Neural progenitor cell (in vitro differentiated cells): Measurements from ENCODE around the gene AKT1. TPM values are rescaled to one million over a fixed set of nuclear protein-coding genes. Genes with fewer than 3 reads are reported as not detected.
A peak's percentile ranks its signal among the peaks of the same experiment; 100 is the strongest.

ENCODE experiments used
- DNase-seq: peaks from one replicate; pipeline ENCODE4 v3.0.0-alpha.2; 2016; ENCODE audit warnings: low spot score
- H2AFZ ChIP-seq: fragments of 200-600 bp; sonication (generic); replicated peaks from 2 replicates; pipeline ENCODE4 v1.6.1; 2016; ENCODE audit warnings: antibody characterized with exemption
- H3F3A ChIP-seq: fragments of 200-600 bp; sonication (generic); 2 replicates; pipeline ENCODE4 v1.6.1; 2016; ENCODE audit warnings: antibody characterized with exemption, low read depth
- H3K27ac ChIP-seq: fragments of 200-600 bp; sonication (generic); 2 replicates; pipeline ENCODE4 v1.5.1; 2016; ENCODE audit warnings: mild to moderate bottlenecking
- H3K27me3 ChIP-seq: fragments of 200-600 bp; sonication (generic); 2 replicates; pipeline ENCODE4 v1.6.1; 2016; ENCODE audit warnings: mild to moderate bottlenecking, moderate library complexity
- H3K36me3 ChIP-seq: fragments of 200-600 bp; sonication (generic); 2 replicates; pipeline ENCODE4 v1.5.1; 2016
- H3K4me1 ChIP-seq: fragments of 200-600 bp; sonication (generic); 2 replicates; pipeline ENCODE4 v1.6.1; 2016; ENCODE audit warnings: mixed run types
- H3K4me2 ChIP-seq: fragments of 200-600 bp; sonication (generic); 2 replicates; pipeline ENCODE4 v1.6.1; 2016
- H3K4me3 ChIP-seq: fragments of 200-600 bp; sonication (generic); 2 replicates; pipeline ENCODE4 v1.5.1; 2016
- H3K79me2 ChIP-seq: fragments of 200-600 bp; sonication (generic); 2 replicates; pipeline ENCODE4 v1.6.1; 2016; ENCODE audit warnings: low read depth
- H3K9ac ChIP-seq: fragments of 200-600 bp; sonication (generic); 2 replicates; pipeline ENCODE4 v1.6.1; 2016
- H3K9me3 ChIP-seq: fragments of 200-600 bp; sonication (generic); 2 replicates; pipeline ENCODE4 v1.5.1; 2016; ENCODE audit warnings: low read depth
- H4K20me1 ChIP-seq: fragments of 200-600 bp; sonication (generic); 2 replicates; pipeline ENCODE4 v1.6.1; 2016; ENCODE audit warnings: low read depth
- H3K27ac Mint-ChIP-seq: 3 replicates; pipeline ENCODE4 v1.8.0; 2021; ENCODE audit warnings: mixed read lengths
- H3K27me3 Mint-ChIP-seq: 2 replicates; pipeline ENCODE4 v1.8.0; 2022; ENCODE audit warnings: low read depth, mild to moderate bottlenecking, inconsistent platforms, moderate library complexity, mixed read lengths; ENCODE audit not compliant: insufficient read depth
- H3K36me3 Mint-ChIP-seq: 3 replicates; pipeline ENCODE4 v1.8.0; 2021; ENCODE audit warnings: mixed read lengths
- H3K4me1 Mint-ChIP-seq: 3 replicates; pipeline ENCODE4 v1.8.0; 2021; ENCODE audit warnings: mixed read lengths
- H3K4me3 Mint-ChIP-seq: 3 replicates; pipeline ENCODE4 v1.8.0; 2021; ENCODE audit warnings: mild to moderate bottlenecking, moderate library complexity, mixed read lengths
- H3K9me3 Mint-ChIP-seq: 3 replicates; pipeline ENCODE4 v1.8.0; 2020; ENCODE audit warnings: mixed read lengths
- EZH2 ChIP-seq: fragments of 200-600 bp; sonication (generic); IDR thresholded peaks from 2 replicates; pipeline ENCODE4 v1.6.1; 2017; ENCODE audit warnings: antibody characterized with exemption, mild to moderate bottlenecking, moderate library complexity
- EZH2phosphoT487 ChIP-seq: fragments of 200-600 bp; sonication (generic); IDR thresholded peaks from 2 replicates; pipeline ENCODE4 v1.6.1; 2017; ENCODE audit warnings: antibody characterized with exemption
- total RNA-seq: library from RNA; depleted of rRNA; stranded (reverse); fragments of >200 nt; gene quantifications from 2 replicates; pipeline ENCODE4 v1.2.3, GENCODE V29; 2015; ENCODE audit warnings: low replicate concordance
- TF ChIP-seq, protein P1 (sequence below): fragments of 200-600 bp; sonication (generic); IDR thresholded peaks from 2 replicates; pipeline ENCODE4 v1.5.1; 2017; ENCODE audit warnings: antibody characterized with exemption, mild to moderate bottlenecking

Gene AKT1
- total RNA-seq, 1 donor from 2014 or later, result 67.2 TPM

DNA sequence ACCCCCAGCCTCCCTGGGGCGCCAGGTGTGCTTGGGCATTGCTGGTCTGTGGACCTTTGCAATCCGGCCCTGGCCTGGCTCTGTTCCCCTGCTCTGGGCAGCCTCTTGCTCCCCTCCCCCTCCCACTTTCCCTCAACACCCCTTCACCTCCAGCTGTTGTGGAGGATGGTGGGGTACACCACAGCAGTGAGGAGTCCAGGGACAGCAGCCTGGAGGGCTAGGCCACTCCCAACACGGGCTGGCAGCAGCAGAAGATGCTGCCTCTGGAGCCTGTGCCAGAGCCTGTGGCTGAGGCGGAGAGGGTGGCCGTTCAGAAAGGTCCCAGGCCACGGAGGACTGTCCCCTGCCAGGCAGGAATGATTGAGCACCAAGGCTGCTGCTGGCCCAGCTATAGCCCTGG is 12.9 kb upstream of the AKT1 start:
- no peak overlapping the region for H3K4me3 ChIP-seq
- TF ChIP-seq EZH2phosphoT487 (no peak), EZH2 (no peak)
- TF ChIP-seq, protein P1, sequence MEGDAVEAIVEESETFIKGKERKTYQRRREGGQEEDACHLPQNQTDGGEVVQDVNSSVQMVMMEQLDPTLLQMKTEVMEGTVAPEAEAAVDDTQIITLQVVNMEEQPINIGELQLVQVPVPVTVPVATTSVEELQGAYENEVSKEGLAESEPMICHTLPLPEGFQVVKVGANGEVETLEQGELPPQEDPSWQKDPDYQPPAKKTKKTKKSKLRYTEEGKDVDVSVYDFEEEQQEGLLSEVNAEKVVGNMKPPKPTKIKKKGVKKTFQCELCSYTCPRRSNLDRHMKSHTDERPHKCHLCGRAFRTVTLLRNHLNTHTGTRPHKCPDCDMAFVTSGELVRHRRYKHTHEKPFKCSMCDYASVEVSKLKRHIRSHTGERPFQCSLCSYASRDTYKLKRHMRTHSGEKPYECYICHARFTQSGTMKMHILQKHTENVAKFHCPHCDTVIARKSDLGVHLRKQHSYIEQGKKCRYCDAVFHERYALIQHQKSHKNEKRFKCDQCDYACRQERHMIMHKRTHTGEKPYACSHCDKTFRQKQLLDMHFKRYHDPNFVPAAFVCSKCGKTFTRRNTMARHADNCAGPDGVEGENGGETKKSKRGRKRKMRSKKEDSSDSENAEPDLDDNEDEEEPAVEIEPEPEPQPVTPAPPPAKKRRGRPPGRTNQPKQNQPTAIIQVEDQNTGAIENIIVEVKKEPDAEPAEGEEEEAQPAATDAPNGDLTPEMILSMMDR, result no peak
- no peak for DNase-seq
- no peaks in the 10 kb centered on the region for H4K20me1 ChIP-seq
- no peak overlapping the region for H3K4me2 ChIP-seq
- Mint-ChIP-seq H3K4me3 (no peak overlapping the region), H3K27me3 (peaks cover 9% of the 10 kb centered on the region), H3K27ac (no peak overlapping the region), H3K9me3 (no peaks in the 10 kb centered on the region), H3K36me3 (no peaks in the 10 kb centered on the region), H3K4me1 (no peaks in the 10 kb centered on the region)
- no peaks in the 10 kb centered on the region for H3K9me3 ChIP-seq
- no peak overlapping the region for H3K27ac ChIP-seq
- H3K27me3 ChIP-seq, result peaks cover 4% of the 10 kb centered on the region
- H2AFZ ChIP-seq, result no peak overlapping the region
- peaks cover 1% of the 10 kb centered on the region for H3F3A ChIP-seq
- H3K79me2 ChIP-seq, result no peaks in the 10 kb centered on the region
- no peak overlapping the region for H3K9ac ChIP-seq
- no peaks in the 10 kb centered on the region for H3K4me1 ChIP-seq
- no peaks in the 10 kb centered on the region for H3K36me3 ChIP-seq

DNA sequence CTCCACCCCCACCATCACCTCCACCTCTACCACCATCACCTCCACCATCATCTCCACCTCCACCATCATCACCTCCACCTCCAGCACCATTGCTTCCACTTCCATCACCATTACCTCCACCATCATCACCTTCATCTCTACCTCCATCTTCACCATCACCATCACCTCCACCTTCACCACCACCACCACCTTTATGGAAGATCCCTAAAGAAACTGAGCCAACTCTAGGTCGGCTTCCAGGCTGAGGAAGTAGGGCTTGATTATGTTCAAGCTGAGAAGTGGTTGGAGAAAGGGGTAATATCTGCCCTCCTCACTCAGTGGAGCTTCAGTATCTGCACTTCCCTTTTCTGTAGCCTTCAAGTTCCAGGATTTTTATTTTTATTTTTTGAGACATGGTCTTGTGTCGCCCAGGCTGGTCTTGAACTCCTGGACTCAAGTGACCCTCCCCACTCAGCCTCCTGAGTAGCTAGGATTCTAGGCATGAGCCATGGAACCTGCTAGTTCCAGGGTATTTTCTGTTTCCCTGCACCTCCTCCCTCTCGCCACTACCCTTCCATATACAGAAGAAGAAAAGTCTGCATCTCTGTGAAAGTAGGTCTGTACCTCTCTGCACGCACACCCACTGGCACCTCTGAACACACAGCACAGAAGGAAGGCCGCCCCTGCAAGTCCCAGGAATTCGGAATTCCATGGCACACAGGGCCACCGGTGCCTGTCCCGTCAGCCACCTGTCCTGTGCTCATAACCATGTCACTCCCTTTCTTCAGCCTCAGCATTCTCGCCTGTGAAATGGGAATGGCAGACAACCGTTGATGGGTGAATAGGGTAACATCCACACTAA is 11.3 kb upstream of the AKT1 start:
- no peaks in the 10 kb centered on the region for H3K9me3 ChIP-seq
- Mint-ChIP-seq H3K4me1 (no peaks in the 10 kb centered on the region), H3K27me3 (peaks cover 17% of the 10 kb centered on the region), H3K4me3 (peak overlapping the region; percentile 0), H3K36me3 (no peaks in the 10 kb centered on the region), H3K9me3 (no peaks in the 10 kb centered on the region), H3K27ac (no peak overlapping the region)
- no peak overlapping the region for H2AFZ ChIP-seq
- TF ChIP-seq EZH2phosphoT487 (no peak), EZH2 (no peak)
- TF ChIP-seq, protein P1, result no peak
- peaks cover 20% of the 10 kb centered on the region for H3K27me3 ChIP-seq
- no peak for DNase-seq
- H4K20me1 ChIP-seq, result peaks cover 2% of the 10 kb centered on the region
- H3K27ac ChIP-seq, result no peak overlapping the region
- H3K4me2 ChIP-seq, result no peak overlapping the region
- no peak overlapping the region for H3K9ac ChIP-seq
- H3K4me1 ChIP-seq, result no peaks in the 10 kb centered on the region
- no peaks in the 10 kb centered on the region for H3K79me2 ChIP-seq
- H3K36me3 ChIP-seq, result no peaks in the 10 kb centered on the region
- no peaks in the 10 kb centered on the region for H3F3A ChIP-seq
- no peak overlapping the region for H3K4me3 ChIP-seq

GRCh38 chr14:104805941-104806624 is 10.5 kb upstream of the AKT1 start:
- Histone ChIP-seq H3K4me2 (no peak overlapping the region), H3F3A (peaks cover 3% of the 10 kb centered on the region), H3K9me3 (no peaks in the 10 kb centered on the region), H3K36me3 (no peaks in the 10 kb centered on the region), H4K20me1 (peaks cover 9% of the 10 kb centered on the region), H3K27me3 (peaks cover 27% of the 10 kb centered on the region), H3K9ac (no peak overlapping the region), H3K27ac (no peak overlapping the region), H3K79me2 (no peaks in the 10 kb centered on the region), H3K4me1 (no peaks in the 10 kb centered on the region), H3K4me3 (no peak overlapping the region), H2AFZ (no peak overlapping the region)
- H3K27ac Mint-ChIP-seq, result no peak overlapping the region
- H3K27me3 Mint-ChIP-seq, result peaks cover 22% of the 10 kb centered on the region
- no peaks in the 10 kb centered on the region for H3K9me3 Mint-ChIP-seq
- H3K36me3 Mint-ChIP-seq, result no peaks in the 10 kb centered on the region
- peaks cover 3% of the 10 kb centered on the region for H3K4me1 Mint-ChIP-seq
- peak overlapping the region; percentile 0 for H3K4me3 Mint-ChIP-seq
- no peak for DNase-seq
- no peak for TF ChIP-seq EZH2

DNA sequence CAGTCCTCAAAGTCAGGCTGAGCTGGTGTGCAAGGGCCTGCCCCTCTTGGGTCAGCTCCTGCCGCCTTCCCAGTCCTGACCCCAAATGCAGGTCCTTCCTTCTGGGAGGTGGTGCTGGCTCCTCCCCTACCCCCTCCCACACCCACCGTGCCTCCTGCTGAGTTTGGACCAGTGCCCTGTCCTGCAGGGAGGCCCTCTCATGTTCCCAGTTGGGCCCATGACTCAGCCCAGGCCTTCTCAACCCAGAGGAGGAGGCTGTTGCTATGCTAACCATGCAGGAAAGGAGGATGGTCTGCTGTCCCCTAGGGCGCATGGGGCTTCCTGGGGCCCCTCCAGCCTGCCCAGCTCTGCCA is 9.8 kb upstream of the AKT1 start:
- no peak overlapping the region for H3K27ac Mint-ChIP-seq
- Histone ChIP-seq H3K27me3 (peaks cover 35% of the 10 kb centered on the region), H4K20me1 (peaks cover 9% of the 10 kb centered on the region), H3K79me2 (no peaks in the 10 kb centered on the region), H3K4me2 (no peak overlapping the region), H3K4me1 (no peaks in the 10 kb centered on the region), H3K9me3 (no peaks in the 10 kb centered on the region), H3F3A (peaks cover 3% of the 10 kb centered on the region), H3K4me3 (no peak overlapping the region), H3K36me3 (no peaks in the 10 kb centered on the region), H2AFZ (no peak overlapping the region), H3K9ac (no peak overlapping the region), H3K27ac (no peak overlapping the region)
- DNase-seq, result no peak
- H3K27me3 Mint-ChIP-seq, result peaks cover 23% of the 10 kb centered on the region
- no peaks in the 10 kb centered on the region for H3K9me3 Mint-ChIP-seq
- H3K4me3 Mint-ChIP-seq, result no peak overlapping the region
- peaks cover 3% of the 10 kb centered on the region for H3K4me1 Mint-ChIP-seq
- TF ChIP-seq EZH2 (no peak), EZH2phosphoT487 (no peak)
- TF ChIP-seq, protein P1, result no peak
- no peaks in the 10 kb centered on the region for H3K36me3 Mint-ChIP-seq
